Small intestine (tissue), 7 donors: Measurements from ENCODE around the gene GTF2IRD1. TPM values are rescaled to one million over a fixed set of nuclear protein-coding genes. Genes with fewer than 3 reads are reported as not detected.
"Not testable (repeated sequence)": the region's sequence is repeated elsewhere in the genome, so short reads cannot be mapped to it uniquely, and the experiment has no call there.

ENCODE experiments used
- DNase-seq, 2 donors: peaks; one replicate each; pipeline versions ENCODE4 v3.0.0 to v3.0.0-alpha.2; 2013
- FAIRE-seq: peaks from 2 replicates; lab custom pipeline; 2012; peaks lifted over from hg19 to GRCh38; lab: Jason Lieb, UNC
- H3K27ac ChIP-seq, 3 donors: one replicate each; pipeline ENCODE4 v1.5.1; 2013; ENCODE audit warnings: low read length in 2 of 3, mild to moderate bottlenecking in 2 of 3, control low read depth in 1 of 3, inconsistent platforms in 1 of 3, low read depth in 1 of 3, moderate library complexity in 1 of 3
- H3K27me3 ChIP-seq, 3 donors: one replicate each; pipeline ENCODE4 v1.6.1; 2013; ENCODE audit warnings: low read length in 3 of 3, inconsistent platforms in 1 of 3; ENCODE audit not compliant: control insufficient read depth in 3 of 3, insufficient read depth in 3 of 3
- H3K36me3 ChIP-seq, 3 donors: one replicate each; pipeline ENCODE4 v1.6.1; 2013; ENCODE audit warnings: low read length in 3 of 3, inconsistent platforms in 1 of 3, low read depth in 1 of 3, mild to moderate bottlenecking in 1 of 3, moderate library complexity in 1 of 3; ENCODE audit not compliant: control insufficient read depth in 3 of 3, insufficient read depth in 2 of 3
- H3K4me1 ChIP-seq, 3 donors: one replicate each; pipeline ENCODE4 v1.6.1; 2013; ENCODE audit warnings: low read length in 2 of 3, inconsistent platforms in 1 of 3, low read depth in 1 of 3, mild to moderate bottlenecking in 1 of 3, moderate library complexity in 1 of 3; ENCODE audit not compliant: control insufficient read depth in 3 of 3, insufficient read depth in 2 of 3
- H3K4me3 ChIP-seq, 3 donors: one replicate each; pipeline ENCODE4 v1.5.1; 2013; ENCODE audit warnings: low read length in 3 of 3, control low read depth in 1 of 3, inconsistent platforms in 1 of 3, low read depth in 1 of 3, mild to moderate bottlenecking in 1 of 3, moderate library complexity in 1 of 3
- H3K9me3 ChIP-seq, 2 donors: one replicate each; pipeline ENCODE4 v1.6.1; 2013; ENCODE audit warnings: low read depth in 1 of 2, low read length in 1 of 2; ENCODE audit not compliant: control insufficient read depth in 2 of 2, insufficient read depth in 1 of 2
- WGBS, 3 donors: extraction: QIAGEN DNeasy Blood & Tissue Kit; methylation state at CpG; one replicate each; pipeline ENCODE4 v1.1.7; 2013; 5-methylcytosine and 5-hydroxymethylcytosine counted together
- polyA plus RNA-seq, 4 donors: library from polyadenylated mRNA; stranded (reverse) in 3 of 4; unstranded in 1 of 4; fragments of 200-250 nt in 3 of 4; fragments of 120-200 nt in 1 of 4; gene quantifications; one replicate each; pipeline versions ENCODE4 v1.2.1 to v1.2.3, GENCODE V29; 2013
- donor health status: healthy with polysubstance abuse.
- donor health status: control.
- donor health status: control.
- donor health status: Bipolar disorder and iron deficiency.
- donor health status: healthy.

The GTF2IRD1 gene
- polyA plus RNA-seq, 4 donors: 1.6 to 55.2 (median 10.1) TPM

GRCh38 chr7:74419232-74419631, 34.5 kb upstream of the GTF2IRD1 start:
- not testable (repeated sequence) for H3K4me1 ChIP-seq, H3K36me3 ChIP-seq, FAIRE-seq, H3K27ac ChIP-seq, H3K27me3 ChIP-seq, H3K4me3 ChIP-seq, DNase-seq, H3K9me3 ChIP-seq
- WGBS, 3 donors: 33 to 52% (median 38%) methylated on average over 4 of the region's 4 CpGs

- Histone ChIP-seq H3K4me1 (peaks cover 0 to 3% (median 0%) of the 10 kb centered on the region in 3 donors), H3K36me3 (no peaks in the 10 kb centered on the region), H3K27ac (no peak overlapping the region), H3K9me3 (no peaks in the 10 kb centered on the region), H3K4me3 (no peak overlapping the region), H3K27me3 (no peaks in the 10 kb centered on the region)
- WGBS, 3 donors: 89 to 97% (median 92%) methylated on average over 4 of the region's 4 CpGs
- DNase-seq: no peak
- no peak for FAIRE-seq
Measured at GRCh38 chr7:74420006-74420405, 33.7 kb upstream of the GTF2IRD1 start.

GRCh38 chr7:74424291-74424880, 29.3 kb upstream of the GTF2IRD1 start:
- no peaks in the 10 kb centered on the region for H3K27me3 ChIP-seq
- WGBS, 3 donors: 67 to 83% (median 80%) methylated on average over 10 of the region's 10 CpGs
- H3K4me3 ChIP-seq: no peak overlapping the region
- H3K9me3 ChIP-seq: no peaks in the 10 kb centered on the region
- FAIRE-seq (no peak), DNase-seq (no peak)
- no peaks in the 10 kb centered on the region for H3K36me3 ChIP-seq
- H3K27ac ChIP-seq: no peak overlapping the region
- H3K4me1 ChIP-seq: no peaks in the 10 kb centered on the region

GRCh38 chr7:74428023-74428422, 25.7 kb upstream of the GTF2IRD1 start:
- DNase-seq: no peak
- H3K9me3 ChIP-seq: no peaks in the 10 kb centered on the region
- 91 to 93% (median 92%) methylated on average over 4 of the region's 4 CpGs for WGBS, 3 donors
- H3K27me3 ChIP-seq: no peaks in the 10 kb centered on the region
- no peak overlapping the region for H3K4me3 ChIP-seq
- H3K4me1 ChIP-seq: no peaks in the 10 kb centered on the region
- no peak for FAIRE-seq
- H3K36me3 ChIP-seq: no peaks in the 10 kb centered on the region
- no peak overlapping the region for H3K27ac ChIP-seq

GRCh38 chr7:74429153-74429747, 24.5 kb upstream of the GTF2IRD1 start:
- no peaks in the 10 kb centered on the region for H3K36me3 ChIP-seq
- 54 to 64% (median 63%) methylated on average over 17 of the region's 17 CpGs for WGBS, 3 donors
- H3K27me3 ChIP-seq: no peaks in the 10 kb centered on the region
- no peak for FAIRE-seq
- no peak overlapping the region for H3K27ac ChIP-seq
- no peaks in the 10 kb centered on the region for H3K4me1 ChIP-seq
- no peak for DNase-seq
- H3K4me3 ChIP-seq: no peak overlapping the region
- no peaks in the 10 kb centered on the region for H3K9me3 ChIP-seq

DNA sequence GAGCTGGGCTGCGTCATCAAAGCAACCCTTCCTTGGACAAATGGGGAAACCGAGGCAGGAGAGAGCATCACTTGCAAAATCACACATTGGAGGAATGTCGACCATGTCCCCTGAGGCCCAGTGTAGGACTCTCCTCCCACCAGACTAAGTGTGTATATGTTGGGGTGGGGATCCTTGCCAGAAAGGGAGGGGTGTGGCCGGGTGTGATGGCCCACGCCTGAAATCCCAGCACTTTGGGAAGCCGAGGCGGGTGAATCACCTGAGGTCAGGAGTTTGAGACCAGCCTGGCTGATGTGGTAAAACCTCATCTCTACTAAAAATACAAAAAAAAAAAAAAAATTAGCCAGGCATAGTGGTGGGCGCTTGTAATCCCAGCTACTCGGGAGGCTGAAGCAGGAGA, 23.3 kb upstream of the GTF2IRD1 start:
- 73 to 82% (median 79%) methylated on average over 9 of the region's 9 CpGs for WGBS, 3 donors
- H3K4me3 ChIP-seq, H3K27ac ChIP-seq, H3K27me3 ChIP-seq, DNase-seq, H3K9me3 ChIP-seq, FAIRE-seq, H3K4me1 ChIP-seq, H3K36me3 ChIP-seq: not testable (repeated sequence)

DNA sequence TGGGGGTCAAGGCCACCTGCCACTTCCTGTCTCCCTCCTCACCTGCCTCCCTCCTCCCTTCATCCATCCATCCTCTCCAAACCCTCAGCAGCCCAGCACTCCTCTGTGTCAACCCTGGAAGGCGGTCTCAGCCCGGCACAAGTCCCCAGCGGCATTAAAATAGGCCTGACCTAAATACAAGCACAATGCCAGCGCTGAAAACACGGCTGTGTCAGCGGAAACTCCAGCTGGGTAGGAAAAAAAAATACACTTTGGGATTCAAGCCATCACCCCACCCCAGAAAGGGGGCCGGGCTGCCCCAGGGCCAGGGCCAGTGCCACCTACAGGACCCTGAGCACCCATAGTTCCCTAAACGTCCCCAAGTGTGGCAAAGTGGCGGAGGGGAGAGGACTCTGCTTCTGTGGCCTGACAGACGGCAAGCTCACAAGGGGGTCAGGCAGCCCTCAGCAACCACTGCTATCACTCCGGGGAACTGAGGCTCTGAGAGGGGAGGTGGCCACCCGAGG, 22.7 kb upstream of the GTF2IRD1 start:
- no peak for DNase-seq
- FAIRE-seq: no peak
- Histone ChIP-seq H3K27me3 (no peaks in the 10 kb centered on the region), H3K4me1 (peaks cover 0 to 8% (median 2%) of the 10 kb centered on the region in 3 donors), H3K27ac (no peak overlapping the region), H3K4me3 (no peak overlapping the region), H3K9me3 (peaks cover 0 to under 1% of the 10 kb centered on the region in 2 donors), H3K36me3 (no peaks in the 10 kb centered on the region)
- 78 to 88% (median 86%) methylated on average over 12 of the region's 12 CpGs for WGBS, 3 donors

GRCh38 chr7:74437291-74437571, 16.5 kb upstream of the GTF2IRD1 start:
- H3K27ac ChIP-seq: peak overlapping the region in 1 of 3 donors; percentile 23
- not testable (repeated sequence) for H3K27me3 ChIP-seq, DNase-seq, H3K4me3 ChIP-seq, FAIRE-seq, H3K36me3 ChIP-seq
- peaks cover 0 to 12% of the 10 kb centered on the region in 2 donors for H3K9me3 ChIP-seq
- H3K4me1 ChIP-seq: peaks cover 0 to 17% (median 2%) of the 10 kb centered on the region in 3 donors
- 8 to 53% (median 33%) methylated on average over 1 of the region's 1 CpG for WGBS, 3 donors
